IMR-90 (cell line): ENCODE results near the gene ELAVL4.

ENCODE experiments used
- CEBPB ChIP-seq: IDR thresholded peaks from 2 replicates; pipeline ENCODE4 v1.6.1; 2012; ENCODE audit warnings: low read depth, low read length, improper control_type of control experiment
- MAFK ChIP-seq: IDR thresholded peaks from 2 replicates; pipeline ENCODE4 v1.6.1; 2012; ENCODE audit warnings: low read depth, low read length, improper control_type of control experiment
- MXI1 ChIP-seq: IDR thresholded peaks from 2 replicates; pipeline ENCODE4 v1.6.1; 2012; ENCODE audit warnings: low read depth, mild to moderate bottlenecking, low read length, moderate library complexity, borderline replicate concordance
- POLR2A ChIP-seq: IDR thresholded peaks from 2 replicates; pipeline ENCODE4 v1.6.1; 2012; ENCODE audit warnings: mild to moderate bottlenecking, low read depth, low read length
- RAD21 ChIP-seq: IDR thresholded peaks from 2 replicates; pipeline ENCODE4 v1.6.1; 2012; ENCODE audit warnings: low read length, improper control_type of control experiment
- RCOR1 ChIP-seq: IDR thresholded peaks from 2 replicates; pipeline ENCODE4 v1.6.1; 2012; ENCODE audit warnings: mild to moderate bottlenecking, low read length, improper control_type of control experiment; ENCODE audit not compliant: insufficient replicate concordance
- SMC3 ChIP-seq: fragments of 150-350 bp; IDR thresholded peaks from 2 replicates; pipeline ENCODE4 v1.6.1; 2016; ENCODE audit warnings: low read depth, mild to moderate bottlenecking, antibody characterized with exemption, low read length, moderate library complexity
- TF ChIP-seq, protein P1 (sequence below): conservative IDR thresholded peaks from 2 replicates; pipeline ENCODE4 v1.5.1; 2012; ENCODE audit warnings: mild to moderate bottlenecking, low read depth, low read length, improper control_type of control experiment
- TF ChIP-seq, protein P2 (sequence below): fragments of 150-350 bp; IDR thresholded peaks from 2 replicates; pipeline ENCODE4 v1.6.1; 2016; ENCODE audit warnings: low read depth, mild to moderate bottlenecking, low read length, moderate library complexity, borderline replicate concordance

- TF ChIP-seq, protein P1, sequence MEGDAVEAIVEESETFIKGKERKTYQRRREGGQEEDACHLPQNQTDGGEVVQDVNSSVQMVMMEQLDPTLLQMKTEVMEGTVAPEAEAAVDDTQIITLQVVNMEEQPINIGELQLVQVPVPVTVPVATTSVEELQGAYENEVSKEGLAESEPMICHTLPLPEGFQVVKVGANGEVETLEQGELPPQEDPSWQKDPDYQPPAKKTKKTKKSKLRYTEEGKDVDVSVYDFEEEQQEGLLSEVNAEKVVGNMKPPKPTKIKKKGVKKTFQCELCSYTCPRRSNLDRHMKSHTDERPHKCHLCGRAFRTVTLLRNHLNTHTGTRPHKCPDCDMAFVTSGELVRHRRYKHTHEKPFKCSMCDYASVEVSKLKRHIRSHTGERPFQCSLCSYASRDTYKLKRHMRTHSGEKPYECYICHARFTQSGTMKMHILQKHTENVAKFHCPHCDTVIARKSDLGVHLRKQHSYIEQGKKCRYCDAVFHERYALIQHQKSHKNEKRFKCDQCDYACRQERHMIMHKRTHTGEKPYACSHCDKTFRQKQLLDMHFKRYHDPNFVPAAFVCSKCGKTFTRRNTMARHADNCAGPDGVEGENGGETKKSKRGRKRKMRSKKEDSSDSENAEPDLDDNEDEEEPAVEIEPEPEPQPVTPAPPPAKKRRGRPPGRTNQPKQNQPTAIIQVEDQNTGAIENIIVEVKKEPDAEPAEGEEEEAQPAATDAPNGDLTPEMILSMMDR: no peak
- TF ChIP-seq MXI1 (no peak), CEBPB (no peak), POLR2A (no peak), RCOR1 (no peak), MAFK (no peak), RAD21 (no peak), SMC3 (no peak)
- TF ChIP-seq, protein P2, sequence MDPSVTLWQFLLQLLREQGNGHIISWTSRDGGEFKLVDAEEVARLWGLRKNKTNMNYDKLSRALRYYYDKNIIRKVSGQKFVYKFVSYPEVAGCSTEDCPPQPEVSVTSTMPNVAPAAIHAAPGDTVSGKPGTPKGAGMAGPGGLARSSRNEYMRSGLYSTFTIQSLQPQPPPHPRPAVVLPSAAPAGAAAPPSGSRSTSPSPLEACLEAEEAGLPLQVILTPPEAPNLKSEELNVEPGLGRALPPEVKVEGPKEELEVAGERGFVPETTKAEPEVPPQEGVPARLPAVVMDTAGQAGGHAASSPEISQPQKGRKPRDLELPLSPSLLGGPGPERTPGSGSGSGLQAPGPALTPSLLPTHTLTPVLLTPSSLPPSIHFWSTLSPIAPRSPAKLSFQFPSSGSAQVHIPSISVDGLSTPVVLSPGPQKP: no peak
Observed at GRCh38 chr1:50214717-50215116, 106.0 kb downstream of the ELAVL4 start.
